HG03060 (cell line): ENCODE data around the gene CLIC1.
A peak's percentile ranks its signal among the peaks of the same experiment; 100 is the strongest.

Experiments
- ATAC-seq: cut with Tn5 transposase; IDR thresholded peaks from one replicate; pipeline ENCODE4 v1.9.1; 2021; ENCODE audit warnings: low read depth, moderate number of reproducible peaks; ENCODE audit not compliant: unreplicated experiment

Gene CLIC1

DNA sequence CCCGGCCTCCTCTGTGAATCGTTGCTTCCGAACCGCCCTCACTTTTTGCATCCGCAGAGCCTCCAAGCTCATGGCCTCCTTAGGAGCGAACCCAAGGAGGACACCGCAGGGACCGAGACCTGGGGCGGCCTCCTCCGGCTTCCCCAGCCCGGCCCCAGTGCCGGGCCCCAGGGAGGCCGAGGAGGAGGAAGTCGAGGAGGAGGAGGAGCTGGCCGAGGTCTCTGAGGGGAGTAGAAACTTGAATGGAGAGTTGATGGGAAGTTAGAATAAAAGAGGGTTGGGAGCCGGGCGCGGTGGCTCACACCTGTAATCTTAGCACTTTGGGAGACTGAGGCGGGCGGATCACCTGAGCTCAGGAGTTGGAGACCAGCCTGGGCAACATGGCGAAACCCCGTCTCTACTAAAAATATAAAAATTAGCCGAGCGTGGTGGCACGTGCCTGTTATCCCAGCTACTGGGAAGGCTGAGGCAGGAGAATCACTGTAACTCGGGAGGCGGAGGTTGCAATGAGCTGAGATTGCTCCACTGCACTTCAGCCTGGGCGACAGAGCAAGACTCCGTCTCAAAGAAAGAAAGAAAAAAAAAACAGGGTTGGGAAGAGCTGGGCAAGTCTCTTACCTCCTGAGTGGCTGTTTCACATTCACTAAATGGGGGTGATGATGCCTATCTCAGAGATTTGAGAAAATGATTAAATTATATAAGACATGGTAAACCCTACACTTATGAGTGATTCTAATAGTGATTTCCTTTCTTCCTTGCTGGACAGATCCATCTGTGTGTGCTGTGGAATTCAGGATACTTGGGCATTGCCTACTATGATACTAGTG lies 4.3 kb upstream of the CLIC1 start:
- ATAC-seq = no peak

DNA sequence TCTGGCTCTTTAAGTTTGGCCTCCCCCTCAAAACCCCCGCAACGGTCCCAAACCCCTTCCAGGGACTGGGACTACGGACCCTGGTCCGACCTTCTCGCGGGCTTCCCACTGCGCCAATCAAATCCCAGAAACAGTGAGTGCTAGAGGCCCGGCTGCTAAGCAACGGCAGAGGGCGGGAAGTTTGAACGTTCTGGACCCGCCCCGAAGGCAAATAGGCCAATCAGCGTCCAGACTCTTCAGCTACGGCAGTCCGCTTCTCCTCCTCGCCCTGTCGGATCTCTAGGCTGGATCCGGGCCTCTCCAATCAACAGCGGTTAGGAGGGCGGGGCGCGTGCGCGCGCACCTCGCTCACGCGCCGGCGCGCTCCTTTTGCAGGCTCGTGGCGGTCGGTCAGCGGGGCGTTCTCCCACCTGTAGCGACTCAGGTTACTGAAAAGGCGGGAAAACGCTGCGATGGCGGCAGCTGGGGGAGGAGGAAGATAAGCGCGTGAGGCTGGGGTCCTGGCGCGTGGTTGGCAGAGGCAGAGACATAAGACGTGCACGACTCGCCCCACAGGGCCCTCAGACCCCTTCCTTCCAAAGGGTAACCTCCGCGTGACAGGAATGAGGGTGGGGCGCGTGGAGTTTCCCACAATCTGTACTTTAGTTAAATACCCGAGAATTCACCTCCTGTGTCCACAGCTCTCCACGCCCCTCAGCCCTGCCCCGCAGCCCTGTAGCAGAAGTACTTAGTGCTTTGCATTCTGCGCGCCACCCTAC lies 3.5 kb upstream of the CLIC1 start, which contains the start of gene MSH5:
MSH5 (plus strand) TSS at position 367 of the 758 bp plus-strand sequence. CDS start 462 bp downstream, outside the sequence.
- ATAC-seq = peak; percentile 46

DNA sequence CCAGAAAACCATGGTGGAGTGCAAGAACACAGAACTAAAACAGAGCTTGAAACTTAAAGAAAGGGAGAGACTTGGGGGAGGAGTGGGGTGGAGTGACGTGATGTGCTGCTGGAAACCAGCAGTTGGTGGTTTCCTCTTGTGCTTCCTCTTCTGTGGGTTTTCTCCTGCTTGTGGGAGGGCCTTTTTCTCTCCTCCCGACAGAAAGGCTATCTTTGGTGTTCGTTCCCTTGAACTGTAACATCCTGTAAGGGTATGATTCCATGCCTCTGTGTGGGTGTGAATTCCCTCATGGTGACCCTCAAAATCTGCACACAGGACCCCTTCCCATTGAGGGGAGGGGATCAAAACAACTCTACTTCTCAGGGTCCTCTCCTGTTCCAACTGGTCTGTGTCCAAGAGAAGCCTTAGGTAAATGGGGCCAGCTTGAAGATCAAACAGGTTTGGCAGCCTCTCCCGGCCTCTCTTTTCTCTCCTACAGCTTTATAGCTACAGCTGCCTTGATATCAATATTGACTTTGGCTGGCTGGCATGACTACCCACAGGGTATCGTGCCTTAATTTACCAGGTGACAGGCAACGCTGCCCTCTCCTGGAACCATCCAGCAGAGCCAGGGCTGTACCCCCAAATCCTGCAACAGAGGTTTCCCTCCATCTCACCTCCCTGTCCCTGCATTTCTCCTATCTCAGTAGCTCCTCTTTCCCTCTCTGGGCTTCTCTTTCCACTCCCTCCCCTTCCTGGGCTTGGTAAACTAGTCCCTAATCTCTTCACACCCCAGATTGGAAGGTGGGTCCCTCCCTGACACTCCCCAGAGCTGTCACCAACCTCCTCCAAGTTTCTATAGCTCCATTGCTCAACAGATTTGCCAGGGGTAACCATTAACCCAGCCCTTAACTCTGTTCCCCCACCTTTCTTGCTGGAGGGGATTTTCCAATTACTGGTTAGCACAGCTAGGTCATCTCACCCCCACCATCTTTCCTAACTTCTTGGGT lies 2.0 kb upstream of the CLIC1 start:
- no peak for ATAC-seq

DNA sequence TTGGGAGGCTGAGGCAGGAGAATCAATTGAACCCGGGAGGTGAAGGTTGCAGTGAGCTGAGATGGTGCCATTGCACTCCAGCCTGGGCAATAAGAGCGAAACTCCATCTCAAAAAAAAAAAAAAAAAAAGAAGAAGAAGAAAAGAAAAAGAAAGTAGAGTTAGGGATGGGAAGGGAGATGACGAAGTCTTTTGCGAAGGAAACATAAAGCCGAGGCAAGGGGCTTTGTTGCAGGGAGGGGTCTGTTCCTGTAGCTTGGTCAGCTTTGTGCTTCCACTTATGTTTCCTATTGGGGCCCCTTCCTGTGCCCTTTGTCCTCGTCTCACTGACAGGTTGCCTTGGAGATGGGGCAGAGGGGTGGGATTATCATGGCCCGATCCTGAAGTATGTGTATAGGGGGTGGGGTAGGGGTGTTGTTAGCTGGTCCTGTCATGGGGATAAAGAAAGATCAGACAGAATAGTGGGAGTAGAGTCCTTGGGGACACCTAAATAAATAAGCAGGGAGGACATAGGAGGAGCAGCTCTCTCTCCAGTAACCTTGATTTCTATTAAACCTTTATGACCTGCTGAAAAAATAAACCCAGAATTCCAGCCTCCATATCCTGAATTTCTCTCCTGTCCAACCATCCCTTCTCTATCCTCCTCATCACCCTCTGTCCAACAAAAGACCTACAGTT lies 1.1 kb upstream of the CLIC1 start:
- ATAC-seq = no peak

DNA sequence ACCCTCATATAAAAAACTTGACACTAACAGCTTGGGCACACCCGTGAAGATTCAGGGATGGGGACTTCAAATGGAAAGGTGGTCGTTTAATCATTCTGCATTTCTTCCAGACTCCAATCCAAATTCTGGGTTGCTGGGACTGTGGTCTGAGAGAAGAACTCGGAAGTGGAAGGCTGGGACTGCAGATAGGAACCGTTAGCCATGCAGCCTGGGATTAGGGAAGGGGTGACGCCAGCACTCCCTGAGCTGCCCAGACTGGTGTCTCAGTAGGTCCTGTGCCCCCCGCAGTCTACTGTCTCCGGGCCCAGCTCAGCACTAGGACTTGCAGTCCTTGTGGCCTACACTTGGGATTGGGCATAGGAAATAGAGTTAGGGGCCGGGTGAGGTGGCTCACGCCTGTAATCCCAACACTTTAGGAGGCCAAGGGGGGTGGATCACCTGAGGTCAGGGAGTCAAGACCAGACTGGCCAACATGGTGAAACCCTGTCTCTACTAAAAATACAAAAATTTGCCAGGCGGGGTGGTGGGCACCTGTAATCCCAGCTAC lies 511 bp upstream of the CLIC1 start:
- no peak for ATAC-seq

DNA sequence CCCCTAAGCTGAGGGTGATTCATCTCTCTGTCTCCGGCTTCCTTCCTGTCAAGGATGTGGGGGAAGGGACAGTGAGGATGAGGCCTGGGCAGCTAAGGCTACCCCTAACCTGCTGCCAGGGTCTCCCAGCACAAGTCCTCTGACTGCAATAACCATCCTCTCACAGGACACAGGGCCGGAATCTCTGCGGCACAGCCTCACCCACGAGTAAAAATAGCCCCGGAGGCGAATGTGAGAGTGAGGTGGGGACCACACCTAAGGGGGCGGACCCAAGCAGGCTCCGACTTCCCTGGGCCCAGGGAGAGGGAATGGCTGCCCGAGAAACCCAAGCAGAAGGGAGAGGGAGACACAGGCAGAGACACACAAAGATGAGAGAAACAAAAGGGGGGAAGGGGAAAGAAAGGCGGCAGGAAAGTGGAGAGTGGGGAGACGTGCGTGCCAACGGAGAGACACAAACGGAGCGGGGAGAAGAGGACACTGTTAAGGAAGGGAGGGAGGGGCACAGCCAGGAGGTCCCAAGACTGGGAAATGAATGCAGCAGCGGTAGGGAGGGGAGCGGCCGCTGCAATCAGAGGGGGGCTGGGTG lies 1.4 kb downstream of the CLIC1 start:
- no peak for ATAC-seq

DNA sequence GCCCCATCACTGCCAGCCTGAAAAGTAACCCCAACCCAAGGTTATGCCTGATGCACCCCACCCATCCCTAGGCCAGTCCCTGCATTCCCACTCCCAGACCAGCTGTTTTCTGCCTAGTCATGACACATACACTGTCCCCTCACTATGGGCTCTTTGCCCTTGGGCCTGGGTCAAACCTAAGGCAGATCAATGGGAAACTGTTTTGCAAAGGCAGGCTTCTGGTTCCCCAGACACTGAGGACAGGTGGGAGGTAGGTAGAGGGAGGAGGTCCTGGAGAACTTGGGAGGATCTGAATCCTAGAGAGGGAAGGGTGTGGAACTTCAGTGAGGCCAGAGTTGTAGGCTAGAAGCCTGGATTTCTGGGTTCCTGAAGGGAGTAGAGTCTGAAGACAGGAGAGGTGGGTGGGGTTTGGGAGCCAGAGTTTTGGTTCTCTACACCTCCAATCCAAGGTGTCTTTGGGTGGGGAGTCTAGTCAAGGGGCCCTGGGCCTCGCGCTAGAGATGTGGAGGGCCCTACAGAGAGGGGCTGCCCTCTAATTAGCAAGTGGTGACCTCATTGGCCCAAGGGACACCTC lies 2.0 kb downstream of the CLIC1 start:
- ATAC-seq = no peak

DNA sequence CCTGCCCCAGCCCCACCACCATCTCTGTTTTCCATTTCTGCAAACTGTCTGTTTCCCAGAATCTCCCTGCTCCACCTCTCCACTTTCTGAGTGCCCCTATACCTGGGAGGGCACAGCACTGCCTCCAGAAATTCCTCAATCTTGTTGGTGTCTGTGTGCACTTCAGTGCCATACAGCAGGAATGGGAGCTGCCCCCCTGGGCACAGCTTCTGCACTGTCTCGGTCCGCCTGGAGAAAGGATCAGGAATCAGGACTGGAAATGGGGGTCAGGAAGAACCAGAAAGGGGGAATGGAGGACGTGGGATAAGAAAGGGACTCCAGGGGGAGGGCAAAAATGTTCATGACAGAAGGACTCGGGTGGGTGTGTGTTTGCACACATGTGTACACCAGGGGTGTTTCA lies 2.6 kb downstream of the CLIC1 start:
- no peak for ATAC-seq

DNA sequence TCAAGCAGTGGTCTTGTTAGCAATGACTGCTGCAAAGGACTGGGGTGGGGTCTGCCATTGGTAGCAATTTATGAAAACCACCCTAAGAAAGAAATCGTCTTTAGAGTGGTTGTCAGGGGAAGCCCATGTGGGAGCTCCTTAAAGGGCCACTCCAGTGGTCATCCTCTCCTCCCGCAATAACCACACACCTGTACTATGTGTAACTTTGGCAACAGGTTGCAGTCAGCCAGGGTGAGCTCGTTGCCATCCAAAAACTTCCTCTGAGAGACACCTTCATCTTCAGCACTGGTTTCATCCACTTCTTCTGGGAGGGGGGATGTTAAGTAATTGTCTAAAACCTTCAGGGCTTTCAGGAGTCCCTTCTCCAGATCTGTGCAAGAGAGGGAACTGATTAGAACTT lies 4.3 kb downstream of the CLIC1 start:
- ATAC-seq = no peak

DNA sequence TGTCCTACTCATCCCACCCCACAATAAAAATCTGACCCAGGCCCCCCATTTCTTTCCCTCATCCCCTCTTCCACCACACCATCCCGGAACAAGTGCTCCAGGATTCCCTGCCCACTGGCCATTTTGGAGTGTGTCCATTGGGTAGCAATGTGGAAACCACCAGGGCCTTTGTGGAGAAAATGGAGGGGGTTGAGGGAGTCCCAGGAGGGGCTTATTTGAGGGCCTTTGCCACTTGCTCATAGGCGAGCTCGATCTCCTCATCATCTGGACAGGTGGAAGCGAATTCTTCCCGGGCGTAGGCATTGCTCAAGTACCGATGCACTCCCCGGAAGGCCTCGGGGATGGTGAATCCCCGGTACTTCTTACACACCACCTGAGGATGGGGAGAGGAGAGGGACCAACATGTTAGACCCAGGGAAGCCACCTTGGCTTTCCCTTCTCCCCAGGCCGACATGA lies 5.7 kb downstream of the CLIC1 start:
- no peak for ATAC-seq

DNA sequence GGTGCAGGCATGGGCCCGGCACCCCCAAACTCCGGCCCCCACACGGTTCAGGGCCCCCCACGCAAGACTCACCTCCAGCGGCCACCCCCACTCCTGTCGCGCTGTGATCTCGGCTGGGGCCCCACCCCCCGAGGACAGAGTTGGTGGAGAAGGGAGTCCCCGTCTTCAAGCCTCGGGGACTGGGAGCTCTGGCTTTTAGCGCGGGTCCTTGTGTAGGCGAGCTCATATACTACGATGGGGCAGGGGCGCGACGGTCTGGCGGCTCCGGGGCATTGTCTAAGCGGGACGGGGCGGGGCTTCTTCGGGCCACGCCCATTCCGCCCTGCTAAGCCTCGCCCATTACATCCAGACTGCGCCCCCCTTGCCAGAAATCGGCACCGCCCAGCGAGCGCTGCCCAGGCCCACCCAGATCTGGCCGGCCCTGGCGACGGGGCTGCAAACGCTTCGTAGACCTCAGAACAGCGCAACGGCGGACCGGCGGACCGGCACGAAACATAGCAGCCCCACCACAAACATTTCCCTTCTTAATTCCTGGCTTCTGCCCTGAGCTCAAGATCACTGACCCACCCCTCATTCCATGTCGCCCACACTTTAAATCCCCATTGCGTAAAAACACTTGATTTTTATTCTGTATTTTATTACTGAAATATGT lies 6.2 kb downstream of the CLIC1 start:
- ATAC-seq = no peak

DNA sequence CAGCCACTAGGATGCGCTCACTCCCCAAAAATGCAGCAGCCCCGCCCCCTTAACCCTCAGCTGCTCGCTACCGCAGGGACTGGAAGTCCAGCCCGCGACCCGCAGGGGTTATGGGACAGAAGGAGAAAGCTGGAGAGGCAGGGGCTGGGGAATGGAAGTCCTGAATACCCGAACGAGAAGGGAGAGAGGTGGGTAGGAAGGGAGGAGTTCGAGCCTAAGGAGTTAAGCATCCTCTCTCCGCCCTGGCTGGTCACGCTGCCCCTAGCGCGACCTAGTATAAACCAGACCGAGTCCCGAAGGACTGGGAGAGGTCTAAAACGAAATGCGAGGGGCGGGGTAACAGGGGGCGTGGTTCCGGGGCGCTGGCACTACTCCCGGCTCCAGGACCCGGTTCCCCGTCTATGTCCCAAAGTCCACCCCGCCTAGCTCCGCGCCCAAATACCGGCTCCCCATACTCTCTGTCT lies 6.8 kb downstream of the CLIC1 start:
- no peak for ATAC-seq

DNA sequence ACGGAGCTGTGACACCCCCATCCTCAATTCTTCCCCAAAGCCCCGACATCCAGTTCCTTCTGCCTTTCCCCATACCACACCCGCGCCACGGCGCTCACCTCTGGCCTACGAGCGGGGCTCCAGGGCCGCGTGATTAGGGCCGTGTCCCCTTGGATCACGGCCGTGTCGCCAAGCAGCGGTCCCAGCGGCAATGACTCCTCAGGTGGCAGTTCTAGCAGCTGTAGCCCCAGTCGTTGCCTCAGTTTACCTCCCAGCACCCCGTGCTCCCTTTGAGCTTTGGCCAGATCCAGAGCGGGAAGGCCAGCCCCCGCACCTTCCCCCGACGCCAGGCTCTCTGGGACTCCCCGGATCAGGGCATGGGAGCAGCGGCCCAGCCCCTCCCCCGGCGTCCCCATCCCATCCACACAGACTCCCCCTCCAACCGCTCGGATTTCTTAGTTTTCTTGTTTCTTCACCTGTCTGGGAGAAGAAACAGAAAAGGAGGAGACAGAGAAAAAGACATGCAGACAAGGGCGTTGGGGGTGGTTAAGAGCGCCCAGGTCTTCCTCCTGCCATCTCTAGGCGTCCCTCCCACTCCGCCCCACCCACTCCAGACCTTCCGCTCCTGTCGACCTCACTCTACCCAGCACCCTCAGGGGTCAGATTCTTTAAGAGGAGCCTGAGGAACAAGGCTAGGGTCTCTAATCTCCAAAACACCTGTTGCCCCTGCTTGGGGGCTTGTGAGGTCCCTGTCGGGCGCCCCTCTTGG lies 7.4 kb downstream of the CLIC1 start, which contains the start of gene DDAH2:
DDAH2 (minus strand) TSS at position 533 of the 748 bp plus-strand sequence; CDS start at position 395, 138 bp downstream.
- no peak for ATAC-seq

DNA sequence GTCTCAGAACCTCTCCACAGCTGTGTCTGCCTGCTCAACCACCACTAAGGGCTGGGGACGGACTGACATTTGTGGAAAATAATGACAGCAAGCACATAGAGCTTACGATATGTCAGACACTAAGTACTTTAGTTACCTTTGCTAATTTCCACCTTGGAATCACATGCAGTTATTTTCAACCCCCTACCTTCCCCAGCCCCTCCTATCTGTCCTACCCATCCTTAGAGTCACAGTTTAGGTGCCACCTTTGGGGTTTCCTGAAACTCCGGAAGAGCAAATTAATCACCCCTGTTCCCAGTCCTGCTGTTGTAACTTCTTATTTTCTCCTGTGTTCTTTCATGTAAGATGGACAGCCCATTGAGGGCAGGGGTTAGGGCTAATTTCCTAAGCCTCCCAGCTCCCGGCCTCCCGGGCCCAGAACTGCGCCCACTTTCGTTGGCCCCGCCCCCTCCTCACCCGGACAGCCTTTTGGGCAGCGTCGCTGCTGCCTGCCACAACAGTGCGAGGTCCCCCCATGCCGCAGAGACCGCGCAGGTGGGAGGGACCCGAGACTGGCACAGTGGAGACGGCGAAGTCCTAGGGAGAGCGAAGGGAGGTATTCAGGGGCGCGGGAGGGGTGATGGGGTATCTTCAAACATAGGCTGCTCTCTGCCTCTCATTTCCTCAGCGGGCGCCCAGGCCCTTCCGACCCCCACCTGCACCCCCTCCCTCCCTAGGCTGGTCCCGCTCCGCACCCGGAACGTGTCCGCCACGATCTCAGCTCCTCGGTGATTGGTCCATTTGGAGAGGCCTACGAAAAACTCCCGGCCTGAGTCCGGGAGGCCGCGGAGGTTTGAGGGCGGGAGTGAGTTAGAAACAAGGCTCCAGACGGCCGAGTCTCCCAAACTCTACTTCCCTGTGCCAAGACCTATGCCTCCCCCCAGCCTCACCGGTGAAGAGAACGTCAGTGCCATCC lies 8.3 kb downstream of the CLIC1 start:
- ATAC-seq = no peak

DNA sequence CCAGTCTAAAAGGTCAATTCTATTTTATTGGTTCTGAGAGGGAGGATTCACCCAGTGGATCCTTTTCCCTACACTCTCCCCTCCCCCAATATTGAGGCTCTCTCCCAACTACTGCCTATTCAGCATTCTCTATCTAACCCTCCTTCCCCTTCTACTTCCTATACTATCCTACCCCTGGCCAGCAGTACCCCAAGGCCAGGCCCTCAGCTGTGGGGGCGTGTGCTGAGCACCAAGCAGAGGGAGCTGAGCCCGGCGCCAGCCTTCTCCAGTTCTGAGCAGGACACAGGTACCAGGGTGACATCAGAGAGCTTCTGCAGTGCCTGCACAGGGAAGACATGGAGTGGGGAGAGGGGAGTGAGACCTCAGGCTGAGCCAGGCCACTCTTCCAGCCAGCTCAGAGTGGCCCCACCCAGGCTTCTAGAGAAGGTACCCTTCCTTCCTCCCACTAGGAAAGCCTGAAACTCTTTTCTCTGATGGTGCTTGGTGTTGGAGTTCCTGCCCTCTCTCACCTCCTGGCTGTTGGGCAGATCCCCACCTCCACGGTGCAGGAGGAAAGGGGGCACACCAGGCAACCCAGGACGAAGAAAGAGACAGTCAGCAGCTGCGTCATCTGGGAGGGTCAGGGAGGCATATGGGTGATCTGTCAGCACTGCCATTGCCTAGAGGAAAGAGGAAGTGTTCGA lies 9.2 kb downstream of the CLIC1 start:
- ATAC-seq = peak; percentile 42
